ENCODE results near the gene STAG3.
A peak's percentile ranks its signal among the peaks of the same experiment; 100 is the strongest.
"Not testable (repeated sequence)": the region's sequence is repeated elsewhere in the genome, so short reads cannot be mapped to it uniquely, and the experiment has no call there.

The STAG3 gene

GRCh38 chr7:100209493-100209892 lies 31.8 kb downstream of the STAG3 start:
- no peak for TF ChIP-seq CTCF (IDR thresholded peaks at IDR 0.05; ENCODE audit: insufficient read depth, low read depth, low read length, missing control alignments)
- peak overlapping the region; percentile 33 for H3K4me3 ChIP-seq (ENCODE audit: low read depth, low read length)
- no peak for DNase-seq (ENCODE audit: low read depth)

GRCh38 chr7:100210805-100211204 lies 33.1 kb downstream of the STAG3 start:
- H3K4me3 ChIP-seq (ENCODE audit: low read depth, low read length) = peak overlapping the region; percentile 25
- no peak for DNase-seq (ENCODE audit: low read depth)
- no peak for TF ChIP-seq CTCF (IDR thresholded peaks at IDR 0.05; ENCODE audit: insufficient read depth, low read depth, low read length, missing control alignments)

GRCh38 chr7:100211342-100211780 lies 33.6 kb downstream of the STAG3 start:
- DNase-seq (ENCODE audit: low read depth) = peak; percentile 86
- peak overlapping the region; percentile 25 for H3K4me3 ChIP-seq (ENCODE audit: low read depth, low read length)
- no peak for TF ChIP-seq CTCF (IDR thresholded peaks at IDR 0.05; ENCODE audit: insufficient read depth, low read depth, low read length, missing control alignments)

GRCh38 chr7:100212631-100213286 lies 35.0 kb downstream of the STAG3 start:
- no peak for DNase-seq (ENCODE audit: low read depth)
- H3K4me3 ChIP-seq (ENCODE audit: low read depth, low read length) = no peak overlapping the region
- TF ChIP-seq CTCF (IDR thresholded peaks at IDR 0.05; ENCODE audit: insufficient read depth, low read depth, low read length, missing control alignments) = no peak

GRCh38 chr7:100213672-100214071 lies 36.0 kb downstream of the STAG3 start:
- TF ChIP-seq CTCF (IDR thresholded peaks at IDR 0.05; ENCODE audit: insufficient read depth, low read depth, low read length, missing control alignments) = no peak
- no peak overlapping the region for H3K4me3 ChIP-seq (ENCODE audit: low read depth, low read length)
- no peak for DNase-seq (ENCODE audit: low read depth)

GRCh38 chr7:100214356-100214755 lies 36.6 kb downstream of the STAG3 start:
- not testable (repeated sequence) for H3K4me3 ChIP-seq (ENCODE audit: low read depth, low read length); DNase-seq (ENCODE audit: low read depth)

GRCh38 chr7:100215895-100216294 lies 38.2 kb downstream of the STAG3 start:
- DNase-seq (ENCODE audit: low read depth) = no peak
- no peak overlapping the region for H3K4me3 ChIP-seq (ENCODE audit: low read depth, low read length)
- TF ChIP-seq CTCF (IDR thresholded peaks at IDR 0.05; ENCODE audit: insufficient read depth, low read depth, low read length, missing control alignments) = no peak
